ENCODE data around the gene PLEKHA1. TPM values are rescaled to one million over a fixed set of nuclear protein-coding genes. Genes with fewer than 3 reads are reported as not detected.

PLEKHA1 gene
- total RNA-seq, 1 experiment from 2014 or later: 30.6 TPM

DNA sequence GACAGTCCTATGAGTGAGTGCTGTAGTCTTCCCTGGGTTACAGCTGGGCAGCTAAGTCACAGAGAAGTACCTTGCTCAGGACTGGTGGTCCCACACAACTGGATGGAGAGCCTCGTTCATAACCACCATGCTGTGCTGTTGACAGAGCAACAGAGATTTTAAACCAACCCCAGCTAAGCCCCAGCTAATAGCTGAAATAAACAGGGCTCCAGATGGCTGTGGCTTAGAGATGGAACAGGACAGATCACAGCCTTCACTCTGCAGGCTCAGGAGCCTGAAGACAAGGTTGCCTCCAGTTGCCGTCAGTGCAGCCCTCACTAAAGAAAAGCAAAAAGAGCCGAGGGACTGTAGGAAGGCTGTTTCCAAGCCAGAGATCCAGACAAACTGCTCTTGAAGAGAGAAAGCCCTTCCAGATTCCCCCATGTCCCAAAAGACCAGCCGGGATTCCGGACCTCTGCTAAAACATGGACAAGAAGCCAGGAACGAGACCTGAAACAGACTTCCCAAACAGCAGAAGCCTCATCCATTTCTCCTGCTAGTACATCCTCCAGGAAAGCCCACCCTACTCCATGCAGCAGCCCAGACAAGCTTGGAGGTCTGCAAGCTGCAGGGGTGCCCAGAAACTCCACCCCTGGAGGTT is 91.0 kb downstream of the PLEKHA1 start:
- H3K79me2 ChIP-seq (ENCODE audit: insufficient read depth, low read length): no peaks in the 10 kb centered on the region
- DNase-seq (ENCODE audit: low read depth, low spot score) (no peak), ATAC-seq (no peak)
- ChIA-PET RAD21 (ENCODE audit: low non-redundant PET in 1 of 2, low total read pairs in 2 of 2, uncharacterized antibody in 2 of 2, unreplicated experiment in 2 of 2) (no interaction called here), CTCF (no interaction called here), POLR2A (no interaction called here)
- H3K27ac ChIP-seq (ENCODE audit: low read depth, low read length): no peak overlapping the region
- H3K27me3 ChIP-seq (ENCODE audit: insufficient read depth, low read length): peaks cover 32% of the 10 kb centered on the region; the same call in 1 of the 2 replicates
- no peak overlapping the region for H3K4me2 ChIP-seq (ENCODE audit: low read length)
- H3K4me3 ChIP-seq (replicated peaks in 1 of 2; ENCODE audit: low read depth in 1 of 2, low read length in 2 of 2): no peak overlapping the region
- intact Hi-C loops (cut with micrococcal nuclease): no loop called here
- no peaks in the 10 kb centered on the region for H3K36me3 ChIP-seq (ENCODE audit: control insufficient read depth in 1 of 2, insufficient read depth in 2 of 2, low read length in 2 of 2)
- no peaks in the 10 kb centered on the region for H3K9me3 ChIP-seq (ENCODE audit: control insufficient read depth in 1 of 2, insufficient read depth in 1 of 2, low read depth in 1 of 2, low read length in 2 of 2)
- H3K4me1 ChIP-seq (ENCODE audit: control insufficient read depth in 1 of 2, insufficient read depth in 2 of 2, low read length in 2 of 2): peaks cover 7 to 13% of the 10 kb centered on the region in 2 experiments; a peak in 3 of 4 replicates
- no peaks in the 10 kb centered on the region for H3K9me2 ChIP-seq (ENCODE audit: insufficient read depth)
- H4K20me1 ChIP-seq (ENCODE audit: insufficient read depth): no peaks in the 10 kb centered on the region
- H2AFZ ChIP-seq (ENCODE audit: low read depth, low read length, poor library complexity, severe bottlenecking): no peak overlapping the region
- H3K9ac ChIP-seq (ENCODE audit: low read length): no peak overlapping the region
- TF ChIP-seq POLR2A (IDR thresholded peaks at IDR 0.05; ENCODE audit: borderline replicate concordance, extremely low read depth, insufficient read depth, insufficient read length): no peak
- TF ChIP-seq EZH2 (IDR thresholded peaks at IDR 0.05): no peak
- TF ChIP-seq SIN3A (IDR thresholded peaks at IDR 0.05; ENCODE audit: low read depth): no peak
- no peak for TF ChIP-seq ZNF274 (IDR thresholded peaks at IDR 0.05; ENCODE audit: low read depth, low read length)
- BruUV-seq (replicated peaks): no TSS peak

GRCh38 chr10:122466951-122467381 is 92.5 kb downstream of the PLEKHA1 start:
- H3K4me3 ChIP-seq (replicated peaks in 1 of 2; ENCODE audit: low read depth in 1 of 2, low read length in 2 of 2): no peak overlapping the region
- H3K9ac ChIP-seq (ENCODE audit: low read length): no peak overlapping the region
- H3K4me2 ChIP-seq (ENCODE audit: low read length): no peak overlapping the region
- no peaks in the 10 kb centered on the region for H3K79me2 ChIP-seq (ENCODE audit: insufficient read depth, low read length)
- TF ChIP-seq EZH2 (IDR thresholded peaks at IDR 0.05) (no peak), ZFX (IDR thresholded peaks at IDR 0.05) (no peak), POLR2A (IDR thresholded peaks at IDR 0.05; ENCODE audit: borderline replicate concordance, extremely low read depth, insufficient read depth, insufficient read length) (no peak), ELF1 (IDR thresholded peaks at IDR 0.05; ENCODE audit: borderline replicate concordance, low read depth) (no peak), POLR2AphosphoS5 (IDR thresholded peaks at IDR 0.05; ENCODE audit: low read depth, low read length) (no peak), SIN3A (IDR thresholded peaks at IDR 0.05; ENCODE audit: low read depth) (no peak), FOSL1 (IDR thresholded peaks at IDR 0.05; ENCODE audit: low read depth) (no peak), YY1 (IDR thresholded peaks at IDR 0.05; ENCODE audit: extremely low read depth, insufficient replicate concordance, low read depth, low read length) (no peak), SP1 (IDR thresholded peaks at IDR 0.05; ENCODE audit: low read depth) (no peak), JUND (IDR thresholded peaks at IDR 0.05) (no peak), ZNF274 (IDR thresholded peaks at IDR 0.05; ENCODE audit: low read depth, low read length) (no peak)
- TF ChIP-seq, protein P1, sequence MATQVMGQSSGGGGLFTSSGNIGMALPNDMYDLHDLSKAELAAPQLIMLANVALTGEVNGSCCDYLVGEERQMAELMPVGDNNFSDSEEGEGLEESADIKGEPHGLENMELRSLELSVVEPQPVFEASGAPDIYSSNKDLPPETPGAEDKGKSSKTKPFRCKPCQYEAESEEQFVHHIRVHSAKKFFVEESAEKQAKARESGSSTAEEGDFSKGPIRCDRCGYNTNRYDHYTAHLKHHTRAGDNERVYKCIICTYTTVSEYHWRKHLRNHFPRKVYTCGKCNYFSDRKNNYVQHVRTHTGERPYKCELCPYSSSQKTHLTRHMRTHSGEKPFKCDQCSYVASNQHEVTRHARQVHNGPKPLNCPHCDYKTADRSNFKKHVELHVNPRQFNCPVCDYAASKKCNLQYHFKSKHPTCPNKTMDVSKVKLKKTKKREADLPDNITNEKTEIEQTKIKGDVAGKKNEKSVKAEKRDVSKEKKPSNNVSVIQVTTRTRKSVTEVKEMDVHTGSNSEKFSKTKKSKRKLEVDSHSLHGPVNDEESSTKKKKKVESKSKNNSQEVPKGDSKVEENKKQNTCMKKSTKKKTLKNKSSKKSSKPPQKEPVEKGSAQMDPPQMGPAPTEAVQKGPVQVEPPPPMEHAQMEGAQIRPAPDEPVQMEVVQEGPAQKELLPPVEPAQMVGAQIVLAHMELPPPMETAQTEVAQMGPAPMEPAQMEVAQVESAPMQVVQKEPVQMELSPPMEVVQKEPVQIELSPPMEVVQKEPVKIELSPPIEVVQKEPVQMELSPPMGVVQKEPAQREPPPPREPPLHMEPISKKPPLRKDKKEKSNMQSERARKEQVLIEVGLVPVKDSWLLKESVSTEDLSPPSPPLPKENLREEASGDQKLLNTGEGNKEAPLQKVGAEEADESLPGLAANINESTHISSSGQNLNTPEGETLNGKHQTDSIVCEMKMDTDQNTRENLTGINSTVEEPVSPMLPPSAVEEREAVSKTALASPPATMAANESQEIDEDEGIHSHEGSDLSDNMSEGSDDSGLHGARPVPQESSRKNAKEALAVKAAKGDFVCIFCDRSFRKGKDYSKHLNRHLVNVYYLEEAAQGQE (IDR thresholded peaks at IDR 0.05; ENCODE audit: low read depth): no peak
- TF ChIP-seq, protein P2, sequence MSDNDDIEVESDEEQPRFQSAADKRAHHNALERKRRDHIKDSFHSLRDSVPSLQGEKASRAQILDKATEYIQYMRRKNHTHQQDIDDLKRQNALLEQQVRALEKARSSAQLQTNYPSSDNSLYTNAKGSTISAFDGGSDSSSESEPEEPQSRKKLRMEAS (IDR thresholded peaks at IDR 0.05): no peak
- TF ChIP-seq, protein P3, sequence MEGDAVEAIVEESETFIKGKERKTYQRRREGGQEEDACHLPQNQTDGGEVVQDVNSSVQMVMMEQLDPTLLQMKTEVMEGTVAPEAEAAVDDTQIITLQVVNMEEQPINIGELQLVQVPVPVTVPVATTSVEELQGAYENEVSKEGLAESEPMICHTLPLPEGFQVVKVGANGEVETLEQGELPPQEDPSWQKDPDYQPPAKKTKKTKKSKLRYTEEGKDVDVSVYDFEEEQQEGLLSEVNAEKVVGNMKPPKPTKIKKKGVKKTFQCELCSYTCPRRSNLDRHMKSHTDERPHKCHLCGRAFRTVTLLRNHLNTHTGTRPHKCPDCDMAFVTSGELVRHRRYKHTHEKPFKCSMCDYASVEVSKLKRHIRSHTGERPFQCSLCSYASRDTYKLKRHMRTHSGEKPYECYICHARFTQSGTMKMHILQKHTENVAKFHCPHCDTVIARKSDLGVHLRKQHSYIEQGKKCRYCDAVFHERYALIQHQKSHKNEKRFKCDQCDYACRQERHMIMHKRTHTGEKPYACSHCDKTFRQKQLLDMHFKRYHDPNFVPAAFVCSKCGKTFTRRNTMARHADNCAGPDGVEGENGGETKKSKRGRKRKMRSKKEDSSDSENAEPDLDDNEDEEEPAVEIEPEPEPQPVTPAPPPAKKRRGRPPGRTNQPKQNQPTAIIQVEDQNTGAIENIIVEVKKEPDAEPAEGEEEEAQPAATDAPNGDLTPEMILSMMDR (IDR thresholded peaks at IDR 0.05 in 2 of 3, conservative IDR thresholded peaks at IDR 0.05 in 1 of 3; ENCODE audit: borderline replicate concordance in 1 of 3, insufficient read depth in 1 of 3, low read depth in 2 of 3, low read length in 2 of 3): no peak
- H3K9me2 ChIP-seq (ENCODE audit: insufficient read depth): no peaks in the 10 kb centered on the region
- RAD21 ChIA-PET (ENCODE audit: low non-redundant PET in 1 of 2, low total read pairs in 2 of 2, uncharacterized antibody in 2 of 2, unreplicated experiment in 2 of 2): no interaction called here
- no peaks in the 10 kb centered on the region for H4K20me1 ChIP-seq (ENCODE audit: insufficient read depth)
- no peaks in the 10 kb centered on the region for H3K36me3 ChIP-seq (ENCODE audit: control insufficient read depth in 1 of 2, insufficient read depth in 2 of 2, low read length in 2 of 2)
- H3K27me3 ChIP-seq (ENCODE audit: insufficient read depth, low read length): peaks cover 32% of the 10 kb centered on the region; the same call in 1 of the 2 replicates
- DNase-seq (ENCODE audit: low read depth, low spot score) (no peak), ATAC-seq (no peak)
- POLR2A ChIA-PET: no interaction called here
- no peak overlapping the region for H2AFZ ChIP-seq (ENCODE audit: low read depth, low read length, poor library complexity, severe bottlenecking)
- BruUV-seq (replicated peaks): no TSS peak
- peaks cover 7 to 13% of the 10 kb centered on the region in 2 experiments; a peak in 3 of 4 replicates for H3K4me1 ChIP-seq (ENCODE audit: control insufficient read depth in 1 of 2, insufficient read depth in 2 of 2, low read length in 2 of 2)
- CTCF ChIA-PET: interaction anchor here (2.9 kb wide), 1 partner anchor 99 kb away, joined by 7 read pairs; no protein-coding TSS in a partner anchor
- no peak overlapping the region for H3K27ac ChIP-seq (ENCODE audit: low read depth, low read length)
- intact Hi-C loops (cut with micrococcal nuclease): no loop called here
- no peaks in the 10 kb centered on the region for H3K9me3 ChIP-seq (ENCODE audit: control insufficient read depth in 1 of 2, insufficient read depth in 1 of 2, low read depth in 1 of 2, low read length in 2 of 2)
